ENCODE data around the gene ATXN10.

The ATXN10 gene

DNA sequence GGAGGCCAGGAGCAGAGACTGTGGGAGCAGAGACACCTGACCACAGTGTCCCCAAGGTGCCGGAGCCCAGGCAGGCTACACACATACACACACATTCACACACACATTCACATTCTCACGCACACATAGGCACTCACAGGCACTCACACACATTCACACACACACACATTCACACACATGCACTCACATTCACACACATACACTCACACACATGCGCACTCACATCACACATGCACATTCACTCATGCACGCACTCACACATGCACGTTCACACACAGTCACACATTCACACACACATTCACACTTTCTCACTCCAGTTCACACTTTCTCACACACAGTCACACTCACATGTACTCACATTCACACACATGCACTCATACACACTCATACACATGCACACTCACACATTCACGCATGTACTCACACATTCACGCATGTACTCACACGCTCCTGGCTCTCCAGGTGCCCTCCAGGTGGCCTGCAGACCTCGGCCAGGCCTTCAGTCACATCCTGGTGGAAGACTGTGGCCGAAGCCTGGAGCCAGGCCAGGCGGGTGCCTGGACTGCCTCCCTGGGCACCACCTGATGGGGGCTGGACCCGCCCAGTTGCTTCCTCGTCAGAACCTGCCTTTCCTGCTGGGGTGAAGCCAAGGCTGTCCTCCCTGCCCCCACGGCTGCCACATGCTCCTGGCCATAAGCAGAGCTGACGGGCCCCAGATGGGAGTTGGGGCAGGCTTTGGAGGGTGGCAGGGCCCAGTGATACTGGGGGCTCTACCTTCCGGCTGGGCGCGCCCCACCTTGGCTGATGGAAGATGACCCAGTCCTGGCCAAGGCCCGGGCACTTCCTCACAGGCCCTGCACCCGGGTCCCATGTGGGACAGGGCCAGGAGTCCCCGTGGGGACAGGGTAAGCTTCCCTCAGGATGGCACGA lies 215.8 kb downstream of the ATXN10 start:
- peak overlapping the region in 1 of 5 donors; percentile 39 for H3K9ac ChIP-seq (ENCODE audit: low read length in 5 of 5)
- H3K36me3 ChIP-seq (ENCODE audit: control insufficient read depth in 5 of 5, insufficient read depth in 5 of 5, low read length in 5 of 5): no peaks in the 10 kb centered on the region
- H3K4me1 ChIP-seq (ENCODE audit: control insufficient read depth in 5 of 5, insufficient read depth in 5 of 5, low read length in 5 of 5): peaks cover 0 to 7% (median 5%) of the 10 kb centered on the region in 5 donors
- H3K27ac ChIP-seq (ENCODE audit: low read depth, low read length): no peak overlapping the region
- H3K27me3 ChIP-seq (ENCODE audit: control insufficient read depth in 5 of 5, insufficient read depth in 4 of 5, low read length in 5 of 5): peaks cover 50 to 82% (median 74%) of the 10 kb centered on the region in 5 donors
- H3K9me3 ChIP-seq (ENCODE audit: control insufficient read depth in 5 of 5, low read length in 5 of 5): peaks cover 0 to 3% (median 0%) of the 10 kb centered on the region in 5 donors
- no peak overlapping the region for H3K4me3 ChIP-seq (ENCODE audit: low read depth in 1 of 5, low read length in 5 of 5)

DNA sequence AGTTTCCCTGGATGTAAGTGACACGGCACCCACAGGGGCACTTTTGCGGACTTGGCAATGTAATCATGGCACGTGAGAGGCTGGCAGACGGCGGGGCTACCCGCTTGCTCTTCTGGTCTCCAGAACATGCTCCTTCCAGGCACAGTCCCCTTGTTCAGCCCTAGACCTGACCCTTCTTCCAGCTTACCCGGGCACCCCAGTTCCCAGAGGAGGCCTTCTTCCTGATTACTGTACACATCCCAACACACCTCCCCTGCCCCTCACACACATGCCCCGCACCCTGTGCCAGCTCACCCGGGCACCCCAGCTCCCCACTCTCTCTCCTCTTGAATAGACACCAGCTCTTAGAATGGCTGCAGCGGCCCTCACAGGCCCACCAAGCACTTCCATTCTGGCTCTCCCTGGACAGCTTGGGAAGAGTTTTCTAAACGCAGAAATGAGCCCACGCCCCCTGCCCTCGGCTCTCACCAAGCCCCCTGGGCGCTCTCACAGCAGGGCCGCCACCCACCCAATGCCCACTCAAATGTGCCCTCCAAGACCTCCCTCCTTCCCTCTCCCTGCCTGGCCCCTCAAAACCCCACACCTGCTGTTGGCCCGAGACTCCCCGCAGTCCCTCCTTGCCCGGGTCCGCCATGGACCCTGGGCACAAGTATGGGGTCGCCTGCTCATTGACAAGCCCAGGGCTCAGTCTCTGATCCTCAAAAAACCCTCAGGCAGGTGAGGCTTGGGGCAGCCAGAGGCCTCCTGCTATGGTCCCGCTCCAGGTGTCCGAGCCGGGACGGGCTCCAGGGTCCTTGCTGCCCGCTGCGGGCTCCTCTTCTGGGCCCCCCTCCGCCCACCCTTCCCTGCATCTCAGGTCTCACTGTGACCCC lies 216.8 kb downstream of the ATXN10 start:
- peaks cover 0 to 7% (median 5%) of the 10 kb centered on the region in 5 donors for H3K4me1 ChIP-seq (ENCODE audit: control insufficient read depth in 5 of 5, insufficient read depth in 5 of 5, low read length in 5 of 5)
- no peak overlapping the region for H3K4me3 ChIP-seq (ENCODE audit: low read depth in 1 of 5, low read length in 5 of 5)
- no peak overlapping the region for H3K9ac ChIP-seq (ENCODE audit: low read length in 5 of 5)
- no peak overlapping the region for H3K27ac ChIP-seq (ENCODE audit: low read depth, low read length)
- H3K9me3 ChIP-seq (ENCODE audit: control insufficient read depth in 5 of 5, low read length in 5 of 5): peaks cover 0 to 3% (median 0%) of the 10 kb centered on the region in 5 donors
- H3K36me3 ChIP-seq (ENCODE audit: control insufficient read depth in 5 of 5, insufficient read depth in 5 of 5, low read length in 5 of 5): no peaks in the 10 kb centered on the region
- H3K27me3 ChIP-seq (ENCODE audit: control insufficient read depth in 5 of 5, insufficient read depth in 4 of 5, low read length in 5 of 5): peaks cover 46 to 80% (median 73%) of the 10 kb centered on the region in 5 donors

DNA sequence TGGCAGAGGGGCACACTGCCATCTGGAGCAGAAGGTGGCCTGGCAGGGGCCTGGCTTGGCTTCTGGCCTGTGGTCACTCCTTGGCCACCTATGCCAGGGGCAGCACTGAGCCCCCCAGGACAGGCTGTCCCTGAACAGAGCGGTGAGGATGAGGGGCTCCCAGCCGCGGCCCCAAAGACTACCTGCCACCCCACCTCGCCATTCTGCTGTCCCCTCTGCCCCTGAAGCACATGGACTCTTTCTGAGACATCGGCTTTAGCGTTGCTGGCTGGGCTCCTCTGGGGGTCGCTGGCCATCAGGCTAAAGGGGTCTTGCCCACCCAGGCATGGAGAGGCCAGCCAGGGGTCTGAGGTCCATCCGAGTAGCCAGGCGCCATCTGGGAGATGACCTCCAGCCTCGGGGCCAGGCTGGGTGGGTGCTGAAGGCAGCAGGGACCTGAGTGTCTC lies 217.5 kb downstream of the ATXN10 start:
- H3K27ac ChIP-seq (ENCODE audit: low read depth, low read length): no peak overlapping the region
- no peak overlapping the region for H3K9ac ChIP-seq (ENCODE audit: low read length in 5 of 5)
- H3K4me3 ChIP-seq (ENCODE audit: low read depth in 1 of 5, low read length in 5 of 5): no peak overlapping the region
- H3K4me1 ChIP-seq (ENCODE audit: control insufficient read depth in 5 of 5, insufficient read depth in 5 of 5, low read length in 5 of 5): peaks cover 0 to 7% (median 5%) of the 10 kb centered on the region in 5 donors
- peaks cover 42 to 73% (median 66%) of the 10 kb centered on the region in 5 donors for H3K27me3 ChIP-seq (ENCODE audit: control insufficient read depth in 5 of 5, insufficient read depth in 4 of 5, low read length in 5 of 5)
- H3K36me3 ChIP-seq (ENCODE audit: control insufficient read depth in 5 of 5, insufficient read depth in 5 of 5, low read length in 5 of 5): no peaks in the 10 kb centered on the region
- peaks cover 0 to 3% (median 0%) of the 10 kb centered on the region in 5 donors for H3K9me3 ChIP-seq (ENCODE audit: control insufficient read depth in 5 of 5, low read length in 5 of 5)

DNA sequence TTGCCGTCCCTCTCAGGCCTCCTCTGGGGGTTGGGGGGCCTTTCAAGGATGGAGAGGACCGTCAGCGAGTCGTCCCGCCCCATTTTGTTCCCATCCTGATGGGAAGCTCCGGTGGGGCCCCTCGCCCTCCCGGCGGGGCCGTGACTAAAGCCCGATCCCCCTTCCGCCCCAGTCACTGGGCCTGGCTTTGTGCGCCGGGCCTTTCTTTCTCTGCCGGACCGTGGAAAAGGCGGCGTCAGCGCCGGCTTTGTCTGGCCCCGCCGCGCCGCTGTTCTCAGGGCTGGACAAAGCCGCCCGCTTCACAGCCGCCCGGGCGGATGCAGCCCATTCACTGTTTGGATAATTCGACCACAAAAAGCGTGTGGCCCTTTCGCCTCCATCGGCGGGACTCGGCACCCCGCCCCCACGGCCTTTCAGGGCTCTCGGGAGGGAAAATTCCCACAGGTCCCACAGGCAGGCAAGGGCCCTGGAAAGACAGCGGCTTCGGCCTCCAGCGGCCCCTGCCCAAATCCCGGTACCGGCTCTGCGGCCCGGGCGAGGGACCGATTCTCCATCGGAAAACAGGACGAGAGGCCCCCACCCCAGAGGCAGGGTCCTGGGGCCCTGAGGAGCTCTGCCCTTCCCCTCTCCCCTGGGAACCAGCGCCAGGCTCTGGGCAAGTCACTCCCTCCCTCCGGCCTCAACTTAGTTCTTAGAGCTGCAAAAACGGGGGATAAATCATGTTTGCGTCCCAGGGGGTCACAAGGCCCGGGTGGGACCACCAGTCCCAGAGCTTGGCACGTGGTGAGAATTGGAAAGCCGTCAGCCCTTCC lies 218.1 kb downstream of the ATXN10 start:
- Histone ChIP-seq H3K4me3 (ENCODE audit: low read depth in 1 of 5, low read length in 5 of 5) (no peak overlapping the region), H3K27me3 (ENCODE audit: control insufficient read depth in 5 of 5, insufficient read depth in 4 of 5, low read length in 5 of 5) (peaks cover 41 to 67% (median 60%) of the 10 kb centered on the region in 5 donors), H3K27ac (ENCODE audit: low read depth, low read length) (no peak overlapping the region), H3K4me1 (ENCODE audit: control insufficient read depth in 5 of 5, insufficient read depth in 5 of 5, low read length in 5 of 5) (peaks cover 0 to 7% (median 5%) of the 10 kb centered on the region in 5 donors), H3K36me3 (ENCODE audit: control insufficient read depth in 5 of 5, insufficient read depth in 5 of 5, low read length in 5 of 5) (no peaks in the 10 kb centered on the region), H3K9me3 (ENCODE audit: control insufficient read depth in 5 of 5, low read length in 5 of 5) (peaks cover 0 to 3% (median 0%) of the 10 kb centered on the region in 5 donors), H3K9ac (ENCODE audit: low read length in 5 of 5) (no peak overlapping the region)

DNA sequence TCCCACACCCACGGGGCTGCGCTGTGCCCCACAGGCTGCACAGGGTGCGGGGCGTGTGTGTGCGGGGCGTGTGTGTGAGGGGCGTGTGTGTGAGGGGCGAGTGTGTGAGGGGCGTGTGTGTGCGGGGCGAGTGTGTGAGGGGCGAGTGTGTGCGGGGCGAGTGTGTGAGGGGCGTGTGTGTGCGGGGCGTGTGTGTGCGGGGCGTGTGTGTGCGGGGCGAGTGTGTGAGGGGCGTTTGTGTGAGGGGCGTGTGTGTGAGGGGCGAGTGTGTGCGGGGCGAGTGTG lies 218.7 kb downstream of the ATXN10 start:
- no peaks in the 10 kb centered on the region for H3K36me3 ChIP-seq (ENCODE audit: control insufficient read depth in 5 of 5, insufficient read depth in 5 of 5, low read length in 5 of 5)
- H3K27ac ChIP-seq (ENCODE audit: low read depth, low read length): no peak overlapping the region
- peaks cover 37 to 62% (median 54%) of the 10 kb centered on the region in 5 donors for H3K27me3 ChIP-seq (ENCODE audit: control insufficient read depth in 5 of 5, insufficient read depth in 4 of 5, low read length in 5 of 5)
- peaks cover 0 to 3% (median 0%) of the 10 kb centered on the region in 5 donors for H3K9me3 ChIP-seq (ENCODE audit: control insufficient read depth in 5 of 5, low read length in 5 of 5)
- no peak overlapping the region for H3K9ac ChIP-seq (ENCODE audit: low read length in 5 of 5)
- H3K4me1 ChIP-seq (ENCODE audit: control insufficient read depth in 5 of 5, insufficient read depth in 5 of 5, low read length in 5 of 5): peaks cover 0 to 7% (median 5%) of the 10 kb centered on the region in 5 donors
- no peak overlapping the region for H3K4me3 ChIP-seq (ENCODE audit: low read depth in 1 of 5, low read length in 5 of 5)

DNA sequence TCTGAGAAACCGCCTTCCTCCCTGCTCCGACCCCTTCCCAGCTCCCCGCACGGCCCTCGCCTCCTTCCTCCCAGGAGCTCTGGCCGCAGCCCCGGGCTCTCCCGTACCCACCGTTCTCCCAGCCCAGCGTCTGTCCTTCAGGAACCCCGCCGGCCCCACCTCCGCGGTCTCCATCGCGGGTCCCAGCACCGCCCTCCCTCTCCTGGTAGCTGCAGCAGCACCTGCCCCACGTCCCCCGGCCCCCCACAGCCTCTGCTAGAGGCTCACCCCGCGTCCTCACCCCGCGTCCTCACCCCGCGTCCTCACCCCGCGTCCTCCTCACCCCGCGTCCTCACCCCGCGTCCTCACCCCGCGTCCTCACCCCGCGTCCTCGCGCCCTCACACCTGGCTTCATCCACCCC lies 219.4 kb downstream of the ATXN10 start:
- Histone ChIP-seq H3K27ac (ENCODE audit: low read depth, low read length) (no peak overlapping the region), H3K4me1 (ENCODE audit: control insufficient read depth in 5 of 5, insufficient read depth in 5 of 5, low read length in 5 of 5) (peaks cover 0 to 7% (median 5%) of the 10 kb centered on the region in 5 donors), H3K9ac (ENCODE audit: low read length in 5 of 5) (no peak overlapping the region), H3K9me3 (ENCODE audit: control insufficient read depth in 5 of 5, low read length in 5 of 5) (peaks cover 0 to 3% (median 0%) of the 10 kb centered on the region in 5 donors), H3K4me3 (ENCODE audit: low read depth in 1 of 5, low read length in 5 of 5) (no peak overlapping the region), H3K27me3 (ENCODE audit: control insufficient read depth in 5 of 5, insufficient read depth in 4 of 5, low read length in 5 of 5) (peaks cover 33 to 58% (median 50%) of the 10 kb centered on the region in 5 donors), H3K36me3 (ENCODE audit: control insufficient read depth in 5 of 5, insufficient read depth in 5 of 5, low read length in 5 of 5) (no peaks in the 10 kb centered on the region)

DNA sequence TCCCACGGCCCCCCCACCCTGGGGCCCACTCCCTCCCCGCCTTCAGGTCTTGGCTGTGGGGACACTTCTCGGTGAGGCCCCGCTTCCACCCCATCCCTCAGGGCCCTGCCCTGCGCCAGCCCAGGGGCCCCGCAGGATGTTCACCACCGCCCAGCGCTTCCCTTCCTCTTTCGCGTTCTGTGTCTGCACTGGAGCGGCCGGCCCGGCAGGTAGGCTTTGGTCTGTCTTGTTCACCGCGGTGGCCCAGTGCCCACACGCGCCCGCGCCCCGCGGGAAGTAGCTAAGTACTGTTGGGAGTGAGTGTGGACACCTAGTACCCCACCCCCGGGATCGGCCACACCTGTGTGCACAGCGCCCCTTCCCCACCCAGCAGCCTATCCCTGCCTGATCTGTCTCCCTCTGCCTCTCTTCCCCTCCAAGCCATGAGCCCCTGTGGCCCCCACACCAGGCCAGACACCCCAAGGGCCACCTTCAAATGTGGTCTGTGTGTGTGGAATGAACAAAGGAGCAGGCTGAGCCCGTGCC lies 219.9 kb downstream of the ATXN10 start:
- peaks cover 0 to 7% (median 5%) of the 10 kb centered on the region in 5 donors for H3K4me1 ChIP-seq (ENCODE audit: control insufficient read depth in 5 of 5, insufficient read depth in 5 of 5, low read length in 5 of 5)
- no peak overlapping the region for H3K9ac ChIP-seq (ENCODE audit: low read length in 5 of 5)
- no peaks in the 10 kb centered on the region for H3K36me3 ChIP-seq (ENCODE audit: control insufficient read depth in 5 of 5, insufficient read depth in 5 of 5, low read length in 5 of 5)
- H3K27ac ChIP-seq (ENCODE audit: low read depth, low read length): no peak overlapping the region
- peaks cover 35 to 60% (median 52%) of the 10 kb centered on the region in 5 donors for H3K27me3 ChIP-seq (ENCODE audit: control insufficient read depth in 5 of 5, insufficient read depth in 4 of 5, low read length in 5 of 5)
- H3K4me3 ChIP-seq (ENCODE audit: low read depth in 1 of 5, low read length in 5 of 5): no peak overlapping the region
- H3K9me3 ChIP-seq (ENCODE audit: control insufficient read depth in 5 of 5, low read length in 5 of 5): peaks cover 0 to 3% (median 0%) of the 10 kb centered on the region in 5 donors

DNA sequence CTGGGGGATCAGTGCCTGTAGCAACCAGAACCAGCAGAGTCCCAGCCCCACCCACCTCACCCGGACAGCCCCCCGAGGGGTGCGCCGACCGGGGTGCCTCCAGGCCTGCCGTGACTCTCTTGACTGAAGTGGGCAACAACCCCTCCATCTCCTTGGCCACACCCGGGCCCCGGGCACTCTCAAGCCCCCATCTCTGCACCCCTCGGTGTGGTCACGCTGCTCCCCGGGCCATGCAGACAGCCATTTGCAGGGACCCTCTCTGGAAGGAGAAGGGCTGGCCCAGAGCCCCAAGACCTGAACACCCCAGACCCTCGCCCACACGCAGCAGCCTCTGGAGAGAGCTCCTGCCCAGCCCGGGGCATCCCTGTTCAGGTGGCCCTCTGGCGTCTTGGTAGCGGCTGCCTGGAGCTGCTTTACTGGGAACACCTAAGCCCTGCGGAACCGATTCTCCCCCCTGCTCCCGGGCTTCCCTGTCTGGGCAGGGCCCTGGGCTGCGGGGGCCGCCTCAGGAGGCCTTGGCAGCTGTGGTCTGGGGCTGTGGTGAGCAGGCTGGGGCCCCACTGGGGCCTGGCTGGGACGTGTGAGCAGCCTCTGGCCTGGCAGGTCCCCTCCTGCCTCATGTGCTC lies 220.5 kb downstream of the ATXN10 start:
- H3K27me3 ChIP-seq (ENCODE audit: control insufficient read depth in 5 of 5, insufficient read depth in 4 of 5, low read length in 5 of 5): peaks cover 38 to 57% (median 48%) of the 10 kb centered on the region in 5 donors
- H3K36me3 ChIP-seq (ENCODE audit: control insufficient read depth in 5 of 5, insufficient read depth in 5 of 5, low read length in 5 of 5): no peaks in the 10 kb centered on the region
- no peak overlapping the region for H3K27ac ChIP-seq (ENCODE audit: low read depth, low read length)
- peaks cover 0 to 2% (median 0%) of the 10 kb centered on the region in 5 donors for H3K9me3 ChIP-seq (ENCODE audit: control insufficient read depth in 5 of 5, low read length in 5 of 5)
- H3K9ac ChIP-seq (ENCODE audit: low read length in 5 of 5): no peak overlapping the region
- H3K4me1 ChIP-seq (ENCODE audit: control insufficient read depth in 5 of 5, insufficient read depth in 5 of 5, low read length in 5 of 5): peaks cover 0 to 7% (median 6%) of the 10 kb centered on the region in 5 donors
- H3K4me3 ChIP-seq (ENCODE audit: low read depth in 1 of 5, low read length in 5 of 5): no peak overlapping the region
